Activated CD8-positive, alpha-beta memory T cell treated with anti-CD3 and anti-CD28 coated beads for 1 hour (primary cell): Measurements from ENCODE around the gene RIC8B.

Experiments used
- DNase-seq, 2 donors: peaks; one replicate each; pipeline ENCODE4 v3.0.0-alpha.2; 2020; ENCODE audit warnings: low read depth in 1 of 2; ENCODE audit errors: extremely low read depth in 1 of 2

The RIC8B gene

GRCh38 chr12:106801167-106801708 lies 26.8 kb downstream of the RIC8B start:
- no peak for DNase-seq

DNA sequence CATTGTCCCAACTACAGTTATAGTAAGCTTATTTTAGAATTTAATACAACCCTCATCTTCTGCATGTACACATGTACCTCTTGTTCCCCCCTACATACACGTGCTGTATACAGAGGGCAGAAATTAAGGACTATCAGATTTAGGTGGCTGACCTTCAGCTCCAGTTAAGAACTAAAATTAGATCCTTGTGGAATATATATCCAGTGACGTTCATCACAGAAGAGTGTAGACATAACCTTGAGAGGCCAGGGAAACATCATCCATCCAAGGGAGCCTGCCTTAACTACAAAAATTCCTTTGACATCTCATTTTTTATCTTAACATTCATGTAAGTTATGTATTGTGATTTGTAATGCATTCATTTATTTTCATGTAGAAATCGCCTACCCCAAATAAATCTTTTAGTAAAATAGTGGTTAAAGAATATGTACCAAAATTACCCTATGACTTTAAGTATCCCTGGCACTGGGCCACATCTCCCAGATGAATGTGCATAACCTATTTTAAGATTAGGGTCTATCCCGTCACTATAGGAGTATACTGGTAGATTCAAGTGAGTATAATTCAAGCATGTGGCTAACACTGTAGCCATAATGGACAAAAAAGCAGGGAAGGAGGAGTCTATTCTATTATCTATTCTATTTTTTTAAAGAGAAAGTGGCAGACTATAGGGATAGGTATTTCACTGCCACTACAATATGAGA lies 27.5 kb downstream of the RIC8B start:
- no peak for DNase-seq

GRCh38 chr12:106804668-106805067 lies 30.2 kb downstream of the RIC8B start:
- no peak for DNase-seq

GRCh38 chr12:106814714-106815113 lies 40.2 kb downstream of the RIC8B start:
- no peak for DNase-seq

- DNase-seq: no peak
These were observed 41.3 kb downstream of the RIC8B start for GRCh38 chr12:106815741-106816140.

DNA sequence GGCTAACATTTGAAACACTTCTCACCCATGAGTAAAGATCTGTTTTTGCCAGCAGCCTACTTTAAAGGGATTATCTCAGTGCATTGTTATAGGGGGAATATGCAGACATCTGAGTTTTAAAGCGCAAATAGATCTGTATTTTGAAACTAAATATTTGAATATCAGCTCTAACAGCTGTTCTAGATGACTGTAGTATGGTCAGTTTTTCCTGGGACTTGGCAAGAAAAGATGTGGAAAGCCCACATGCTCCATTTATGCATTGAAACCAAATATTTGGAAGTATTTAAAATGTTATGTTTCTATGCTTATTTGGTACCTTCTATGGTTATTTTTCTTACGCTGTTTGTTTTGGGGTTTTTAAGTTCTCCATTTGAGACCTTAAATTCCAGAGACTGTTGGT lies 41.7 kb downstream of the RIC8B start:
- DNase-seq: no peak

DNA sequence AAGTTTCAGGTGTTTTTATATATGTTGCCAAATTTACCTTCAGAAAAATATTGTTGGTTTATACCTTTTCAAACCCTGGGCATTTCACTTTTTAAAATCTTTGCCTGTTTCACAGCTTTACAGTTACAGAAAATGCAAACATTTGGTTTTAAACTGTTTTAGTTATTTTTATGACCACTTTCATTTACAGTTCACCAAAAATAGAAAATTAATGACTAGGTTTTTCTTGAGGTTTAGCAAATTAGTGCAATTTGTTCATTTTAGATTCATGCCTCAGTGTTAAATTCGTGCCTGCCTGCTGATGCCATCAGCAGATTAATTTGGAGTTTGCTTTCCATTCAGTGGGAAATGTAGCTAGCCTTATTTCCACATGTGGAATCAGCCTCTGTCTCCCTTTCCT lies 45.5 kb downstream of the RIC8B start:
- no peak for DNase-seq

GRCh38 chr12:106831699-106832098 lies 57.2 kb downstream of the RIC8B start:
- DNase-seq: no peak

DNA sequence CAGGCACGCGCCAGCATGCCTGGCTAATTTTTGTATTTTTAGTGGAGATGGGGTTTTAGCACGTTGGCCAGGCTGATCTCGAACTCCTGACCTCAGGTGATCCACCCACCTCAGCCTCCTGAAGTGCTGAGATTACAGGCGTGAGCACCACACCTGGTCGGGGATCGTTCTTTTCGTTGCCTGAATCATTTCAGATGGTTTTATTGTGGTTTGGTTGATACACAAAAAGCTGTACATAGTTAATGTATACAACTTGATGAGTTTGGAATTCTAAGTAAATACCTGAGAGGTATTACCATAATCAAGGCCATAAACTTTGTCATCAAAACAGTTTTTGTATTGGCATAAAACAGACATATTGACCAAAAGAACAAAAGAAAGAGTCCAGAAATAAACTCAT lies 63.3 kb downstream of the RIC8B start:
- no peak for DNase-seq

DNA sequence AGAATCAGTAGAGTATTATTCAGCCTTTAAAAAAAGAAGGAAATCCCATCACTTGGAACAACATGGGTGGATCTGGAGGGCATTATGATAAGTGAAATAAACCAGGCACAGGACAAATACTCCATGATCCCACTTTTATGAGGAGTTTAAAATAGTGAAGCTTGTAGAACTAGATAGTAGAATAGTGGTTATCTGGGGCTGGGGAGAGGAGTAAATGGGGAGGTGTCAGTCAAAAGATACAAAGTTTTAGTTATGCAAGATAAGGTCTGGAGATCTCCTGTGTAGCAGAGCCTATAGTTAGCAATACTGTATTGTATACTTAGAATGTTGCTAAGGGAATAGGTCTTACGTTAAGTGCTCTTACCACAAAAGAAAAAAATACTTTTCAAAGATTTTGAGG lies 64.9 kb downstream of the RIC8B start:
- no peak for DNase-seq

DNA sequence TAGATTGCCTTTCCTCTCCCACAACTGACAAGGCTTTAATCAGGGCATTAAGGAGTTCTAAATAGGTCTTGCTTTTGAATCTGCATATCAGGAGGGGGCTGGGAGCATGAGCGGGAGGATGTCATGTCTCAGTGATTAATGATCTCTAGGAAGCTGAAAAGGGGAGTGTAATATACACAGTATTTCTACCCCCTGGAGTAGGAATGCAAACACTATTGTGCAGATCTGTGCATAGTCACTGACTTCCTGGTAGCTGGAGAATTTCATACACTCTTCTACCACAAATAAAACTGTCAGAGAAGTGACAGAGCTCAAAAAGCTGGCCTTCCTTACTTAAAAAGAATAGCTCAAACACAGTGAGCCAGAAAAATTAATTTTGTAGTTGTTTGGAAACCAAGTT lies 65.8 kb downstream of the RIC8B start:
- no peak for DNase-seq

DNA sequence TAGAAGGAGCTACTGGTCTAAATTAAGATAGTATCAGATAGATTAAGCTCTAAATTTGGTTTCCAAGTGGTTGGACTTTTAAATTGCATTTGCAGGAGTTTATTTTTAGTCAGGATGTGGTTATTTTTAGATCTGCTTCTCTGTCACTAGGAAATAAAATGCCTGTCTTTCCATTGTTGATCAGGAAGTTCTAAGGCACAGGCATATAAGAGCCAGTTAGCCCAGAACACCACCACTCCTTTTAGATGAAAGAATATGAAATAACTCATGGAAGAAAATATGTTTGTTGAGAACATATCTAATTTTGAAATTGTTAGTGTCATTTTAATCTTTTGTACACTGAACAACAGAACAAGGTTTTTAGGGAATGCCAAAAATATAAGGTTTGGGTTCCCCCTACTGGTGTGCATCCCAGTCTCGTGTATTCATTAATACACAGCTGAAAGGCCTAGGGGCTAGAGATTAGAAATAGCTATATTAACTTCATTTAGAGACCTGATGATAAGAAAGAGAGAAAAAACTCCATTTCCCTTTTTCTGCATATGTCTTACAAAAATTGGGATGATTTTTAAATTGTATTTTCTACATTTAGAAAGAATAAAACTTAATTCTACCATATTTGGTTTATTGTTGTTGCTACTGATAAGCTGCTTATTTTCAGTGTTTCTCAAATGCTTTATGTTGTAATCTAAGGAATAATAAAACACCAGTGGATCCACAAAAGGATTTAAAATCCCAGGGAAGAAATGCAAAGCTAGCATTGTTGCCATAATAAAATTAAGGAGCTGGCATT lies 67.2 kb downstream of the RIC8B start:
- DNase-seq: no peak

DNA sequence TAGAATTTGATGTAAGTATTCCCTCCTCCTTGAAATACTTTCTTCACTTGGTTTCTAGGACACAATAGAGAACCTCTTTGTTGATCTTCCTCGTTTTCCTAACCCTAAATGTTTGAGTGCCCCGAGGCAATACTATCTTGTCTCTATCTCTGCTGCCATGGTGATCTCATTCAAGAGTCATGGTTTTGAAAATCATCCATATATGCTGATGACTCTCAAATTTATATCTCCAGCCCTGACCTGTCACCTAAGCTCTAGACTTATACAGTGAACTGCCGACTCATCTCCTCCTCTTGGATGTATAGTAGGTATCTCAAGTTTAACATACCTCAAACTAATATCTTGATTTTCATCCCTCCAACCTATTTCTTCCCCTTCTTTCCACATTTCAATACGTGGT lies 71.4 kb downstream of the RIC8B start:
- no peak for DNase-seq

DNA sequence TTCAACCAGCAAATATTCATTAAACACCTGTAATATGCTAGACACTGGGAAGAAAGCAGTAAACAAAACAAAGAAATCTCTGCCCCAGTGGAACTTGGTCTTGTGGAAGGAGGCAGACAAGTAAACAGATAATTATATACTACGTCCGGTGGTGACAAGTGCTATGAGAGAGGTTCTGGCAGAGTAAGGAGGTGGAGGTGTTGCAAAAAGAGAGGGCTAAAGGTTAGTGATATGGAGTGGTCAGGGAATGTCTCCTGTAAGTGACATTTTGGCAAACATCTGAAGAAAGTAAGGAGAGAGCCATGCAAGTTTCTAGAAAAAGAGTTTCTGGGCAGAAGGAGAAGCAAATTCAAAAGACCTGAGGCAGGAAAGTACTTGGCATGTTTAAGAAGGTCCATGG lies 73.4 kb downstream of the RIC8B start:
- no peak for DNase-seq

DNA sequence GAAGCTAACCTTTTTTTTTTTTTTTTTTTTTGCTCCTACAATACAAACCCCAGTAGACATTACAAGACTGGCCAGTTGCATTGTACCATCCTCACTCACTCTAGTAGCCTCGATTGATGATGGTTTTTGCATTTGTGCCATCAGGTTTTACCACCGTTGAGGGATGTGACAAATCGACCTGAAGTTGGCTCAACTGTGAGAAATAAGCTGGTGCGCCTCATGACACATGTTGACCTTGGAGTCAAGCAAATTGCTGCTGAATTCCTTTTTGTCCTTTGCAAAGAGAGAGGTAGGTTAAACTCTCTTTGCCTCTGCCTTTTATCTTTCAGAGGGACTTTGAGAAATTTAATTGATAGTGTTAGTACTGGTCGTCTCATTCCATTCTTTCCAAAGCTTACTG lies 76.8 kb downstream of the RIC8B start:
- no peak for DNase-seq

DNA sequence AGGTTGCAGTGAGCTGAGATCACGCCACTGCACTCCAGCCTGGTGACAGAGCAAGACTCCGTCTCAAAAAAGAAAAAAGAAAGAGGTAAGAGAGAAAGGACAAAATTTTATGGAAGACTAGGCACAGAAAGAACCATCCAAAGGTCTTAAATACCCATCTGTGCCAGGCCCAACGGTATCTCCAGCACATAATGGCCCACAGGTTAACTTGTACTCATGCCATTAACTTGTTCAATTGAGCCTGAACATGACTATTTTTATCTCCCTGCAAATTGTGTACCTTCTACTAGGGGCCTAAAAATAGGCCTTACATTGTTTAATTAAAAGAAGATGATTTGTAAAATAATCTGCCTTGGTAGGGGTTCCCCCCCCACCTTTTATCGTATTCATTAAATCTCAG lies 80.2 kb downstream of the RIC8B start:
- DNase-seq: no peak

- DNase-seq: no peak
These were observed 80.8 kb downstream of the RIC8B start for GRCh38 chr12:106855221-106855758.

DNA sequence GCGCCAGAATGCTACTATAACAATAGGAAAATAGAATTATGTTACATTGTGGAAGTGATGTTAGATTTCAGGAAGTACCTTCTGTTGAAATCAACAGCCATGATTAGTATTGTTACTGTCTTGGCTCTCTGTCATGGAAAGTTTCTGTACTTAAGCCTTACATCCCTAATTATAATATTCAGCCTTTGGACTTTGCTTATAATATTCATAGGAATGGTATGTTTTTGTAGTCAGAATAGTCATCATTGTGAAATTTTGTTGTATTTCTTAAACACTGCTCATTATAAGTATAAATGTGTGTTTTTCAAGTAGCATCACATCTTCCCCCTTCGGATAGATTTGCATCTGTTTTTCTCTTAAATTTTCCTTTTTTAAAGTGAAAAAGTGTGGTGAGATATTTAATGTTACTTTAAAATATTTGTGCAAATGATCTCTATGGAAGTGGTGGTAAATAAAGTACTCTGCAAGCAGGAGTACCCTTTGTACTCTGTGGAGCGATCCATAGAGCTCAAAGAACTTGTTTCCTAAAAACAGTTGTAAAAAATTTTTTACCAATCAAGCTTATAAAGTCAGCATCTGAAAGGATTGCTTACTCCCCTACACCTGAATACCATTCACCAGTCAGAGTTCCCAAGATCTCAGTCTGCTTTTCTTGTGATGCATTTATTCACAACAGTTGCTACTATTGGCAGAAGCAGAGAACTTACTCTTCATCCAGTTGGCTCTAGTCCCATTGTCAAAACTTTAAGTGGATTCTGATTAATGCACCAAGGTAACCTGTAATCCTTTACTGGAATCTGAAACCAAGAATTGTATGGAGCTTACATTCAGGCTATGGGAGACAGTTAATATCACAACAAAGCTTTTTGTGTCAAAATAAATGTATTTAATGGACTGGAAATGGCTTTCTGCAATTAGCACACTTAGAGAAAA lies 87.8 kb downstream of the RIC8B start:
- DNase-seq: no peak

- no peak for DNase-seq
These were observed 88.7 kb downstream of the RIC8B start for GRCh38 chr12:106863189-106863588.

GRCh38 chr12:106865683-106866082 lies 91.2 kb downstream of the RIC8B start:
- DNase-seq: no peak
